Measurements from ENCODE around the gene ZBTB16.

DNA sequence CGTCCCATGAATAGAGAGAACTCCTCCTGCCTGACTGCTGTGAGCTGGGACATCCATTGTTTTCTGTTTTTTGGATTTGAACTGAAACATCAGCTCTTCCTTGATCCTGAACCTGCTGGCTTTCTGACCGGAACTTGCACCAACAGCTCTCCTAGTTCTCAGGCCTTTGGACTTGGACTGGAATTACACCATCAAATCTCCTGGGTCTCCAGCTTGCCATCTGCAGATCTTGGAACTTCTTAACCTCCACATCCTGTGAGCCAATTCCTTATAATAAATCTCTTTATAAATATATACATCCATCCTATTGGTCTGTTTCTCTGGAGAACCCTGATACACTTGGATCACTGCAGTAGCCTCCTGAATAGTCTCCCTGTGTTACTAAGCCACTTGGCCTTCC lies 42.5 kb upstream of the ZBTB16 start:
- TF ChIP-seq, protein P1, sequence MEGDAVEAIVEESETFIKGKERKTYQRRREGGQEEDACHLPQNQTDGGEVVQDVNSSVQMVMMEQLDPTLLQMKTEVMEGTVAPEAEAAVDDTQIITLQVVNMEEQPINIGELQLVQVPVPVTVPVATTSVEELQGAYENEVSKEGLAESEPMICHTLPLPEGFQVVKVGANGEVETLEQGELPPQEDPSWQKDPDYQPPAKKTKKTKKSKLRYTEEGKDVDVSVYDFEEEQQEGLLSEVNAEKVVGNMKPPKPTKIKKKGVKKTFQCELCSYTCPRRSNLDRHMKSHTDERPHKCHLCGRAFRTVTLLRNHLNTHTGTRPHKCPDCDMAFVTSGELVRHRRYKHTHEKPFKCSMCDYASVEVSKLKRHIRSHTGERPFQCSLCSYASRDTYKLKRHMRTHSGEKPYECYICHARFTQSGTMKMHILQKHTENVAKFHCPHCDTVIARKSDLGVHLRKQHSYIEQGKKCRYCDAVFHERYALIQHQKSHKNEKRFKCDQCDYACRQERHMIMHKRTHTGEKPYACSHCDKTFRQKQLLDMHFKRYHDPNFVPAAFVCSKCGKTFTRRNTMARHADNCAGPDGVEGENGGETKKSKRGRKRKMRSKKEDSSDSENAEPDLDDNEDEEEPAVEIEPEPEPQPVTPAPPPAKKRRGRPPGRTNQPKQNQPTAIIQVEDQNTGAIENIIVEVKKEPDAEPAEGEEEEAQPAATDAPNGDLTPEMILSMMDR (IDR thresholded peaks at IDR 0.05), result no peak
- TF ChIP-seq POLR2A (IDR thresholded peaks at IDR 0.05) (no peak), POLR2AphosphoS5 (IDR thresholded peaks at IDR 0.05) (no peak)
